Mesenchymal stem cell (in vitro differentiated cells and primary cell): Measurements from ENCODE around the gene FAM111A.

Experiments
- DNase-seq: peaks from one replicate; pipeline ENCODE4 v3.0.0-alpha.2; 2013
- H2AFZ ChIP-seq: one replicate; pipeline ENCODE4 v1.6.1; 2013; ENCODE audit warnings: low read depth, mild to moderate bottlenecking, control low read depth, inconsistent platforms, low read length, moderate library complexity
- H2AK5ac ChIP-seq: 2 replicates; pipeline ENCODE4 v1.6.1; 2013; ENCODE audit warnings: low read length, moderate library complexity, mild to moderate bottlenecking, inconsistent platforms; ENCODE audit not compliant: severe bottlenecking
- H2BK120ac ChIP-seq: one replicate; pipeline ENCODE4 v1.6.1; 2013; ENCODE audit warnings: low read depth, mild to moderate bottlenecking, inconsistent platforms, low read length, moderate library complexity
- H2BK12ac ChIP-seq, 2 experiments: one replicate each; pipeline ENCODE4 v1.6.1; 2013; ENCODE audit warnings: inconsistent platforms in 2 of 2, low read length in 2 of 2, mild to moderate bottlenecking in 2 of 2, moderate library complexity in 2 of 2, control low read depth in 1 of 2
- H2BK15ac ChIP-seq: one replicate; pipeline ENCODE4 v1.6.1; 2013; ENCODE audit warnings: mild to moderate bottlenecking, low read depth, inconsistent platforms; ENCODE audit not compliant: poor library complexity, severe bottlenecking
- H2BK5ac ChIP-seq: 2 replicates; pipeline ENCODE4 v1.6.1; 2013; ENCODE audit warnings: low read depth, mild to moderate bottlenecking, low read length, control low read depth, inconsistent platforms; ENCODE audit not compliant: poor library complexity, severe bottlenecking
- H3K14ac ChIP-seq, 2 experiments: one replicate each; pipeline ENCODE4 v1.6.1; 2013; ENCODE audit warnings: inconsistent platforms in 2 of 2, low read length in 2 of 2, control low read depth in 1 of 2, mild to moderate bottlenecking in 1 of 2, moderate library complexity in 1 of 2
- H3K18ac ChIP-seq, 2 experiments: one replicate each; pipeline ENCODE4 v1.6.1; 2013; ENCODE audit warnings: inconsistent platforms in 2 of 2, low read length in 2 of 2, control low read depth in 1 of 2, low read depth in 1 of 2, mild to moderate bottlenecking in 1 of 2
- H3K23ac ChIP-seq, 2 experiments: one replicate each; pipeline ENCODE4 v1.6.1; 2013; ENCODE audit warnings: inconsistent platforms in 2 of 2, low read length in 2 of 2, mild to moderate bottlenecking in 2 of 2, moderate library complexity in 2 of 2, control low read depth in 1 of 2
- H3K27ac ChIP-seq: 2 replicates; pipeline ENCODE4 v1.5.1; 2013; ENCODE audit warnings: mild to moderate bottlenecking, moderate library complexity, low read length, control low read depth, inconsistent platforms; ENCODE audit not compliant: poor library complexity, severe bottlenecking
- H3K27me3 ChIP-seq, 2 experiments: 2 replicates each; pipeline versions ENCODE4 v1.6.1 to v1.7.0; 2013; ENCODE audit warnings: low read length in 2 of 2, mild to moderate bottlenecking in 2 of 2, moderate library complexity in 2 of 2, control low read depth in 1 of 2, inconsistent platforms in 1 of 2; ENCODE audit not compliant: control insufficient read depth in 1 of 2, insufficient read depth in 1 of 2
- H3K36me3 ChIP-seq, 2 experiments: 2 replicates each; pipeline versions ENCODE4 v1.6.1 to v1.7.0; 2013; ENCODE audit warnings: low read length in 2 of 2, control low read depth in 1 of 2, inconsistent platforms in 1 of 2, low read depth in 1 of 2, mild to moderate bottlenecking in 1 of 2; ENCODE audit not compliant: insufficient read depth in 2 of 2, control insufficient read depth in 1 of 2
- H3K4ac ChIP-seq, 2 experiments: one replicate each; pipeline ENCODE4 v1.6.1; 2013; ENCODE audit warnings: inconsistent platforms in 2 of 2, low read length in 2 of 2, mild to moderate bottlenecking in 2 of 2, moderate library complexity in 2 of 2, control low read depth in 1 of 2, low read depth in 1 of 2
- H3K4me1 ChIP-seq: 2 replicates; pipeline ENCODE4 v1.6.1; 2013; ENCODE audit warnings: low read depth, low read length, control low read depth; ENCODE audit not compliant: control insufficient read depth, insufficient read depth
- H3K4me2 ChIP-seq: 2 replicates; pipeline ENCODE4 v1.6.1; 2013; ENCODE audit warnings: low read length, mild to moderate bottlenecking, inconsistent platforms; ENCODE audit not compliant: poor library complexity, severe bottlenecking
- H3K4me3 ChIP-seq, 2 experiments: 2 replicates each; pipeline versions ENCODE4 v1.5.1 to v1.7.0; 2013; ENCODE audit warnings: low read length in 2 of 2, mild to moderate bottlenecking in 2 of 2, control low read depth in 1 of 2, low read depth in 1 of 2; ENCODE audit not compliant: insufficient read depth in 1 of 2
- H3K79me1 ChIP-seq: replicated peaks from 2 replicates; pipeline ENCODE4 v1.6.1; 2013; ENCODE audit warnings: mild to moderate bottlenecking, control low read depth, low read length, inconsistent platforms; ENCODE audit not compliant: poor library complexity, severe bottlenecking
- H3K9ac ChIP-seq: 2 replicates; pipeline ENCODE4 v1.7.0; 2013; ENCODE audit warnings: mild to moderate bottlenecking, low read length, moderate library complexity
- H3K9me3 ChIP-seq: 2 replicates; pipeline ENCODE4 v1.7.0; 2013; ENCODE audit warnings: mild to moderate bottlenecking, low read length; ENCODE audit not compliant: control insufficient read depth
- H4K8ac ChIP-seq: one replicate; pipeline ENCODE4 v1.6.1; 2013; ENCODE audit warnings: inconsistent platforms, mild to moderate bottlenecking, low read length, moderate library complexity
- H4K91ac ChIP-seq: one replicate; pipeline ENCODE4 v1.6.1; 2013; ENCODE audit warnings: mild to moderate bottlenecking, low read length, inconsistent platforms
- WGBS: methylation state at CpG from one replicate; pipeline ENCODE4 v1.1.7; 2013; ENCODE audit warnings: mixed read lengths; 5-methylcytosine and 5-hydroxymethylcytosine counted together

Gene FAM111A

GRCh38 chr11:59193587-59194130 is 51.0 kb downstream of the FAM111A start:
- no peak for DNase-seq
- no peak overlapping the region for H3K4ac ChIP-seq
- no peak overlapping the region for H3K4me2 ChIP-seq
- H2AFZ ChIP-seq: no peak overlapping the region
- peaks cover 0 to 5% of the 10 kb centered on the region in 2 experiments for H3K27me3 ChIP-seq
- no peak overlapping the region for H4K8ac ChIP-seq
- no peak overlapping the region for H4K91ac ChIP-seq
- H3K27ac ChIP-seq: no peak overlapping the region
- H2BK12ac ChIP-seq: no peak overlapping the region
- no peak overlapping the region for H2AK5ac ChIP-seq
- WGBS: 86% methylated on average over 10 of the region's 10 CpGs
- H2BK5ac ChIP-seq: no peak overlapping the region
- H2BK15ac ChIP-seq: no peak overlapping the region
- H3K14ac ChIP-seq: no peak overlapping the region
- no peaks in the 10 kb centered on the region for H3K79me1 ChIP-seq
- no peak overlapping the region for H3K18ac ChIP-seq
- no peak overlapping the region for H3K4me3 ChIP-seq
- no peaks in the 10 kb centered on the region for H3K4me1 ChIP-seq
- no peak overlapping the region for H2BK120ac ChIP-seq
- H3K9ac ChIP-seq: no peak overlapping the region
- H3K36me3 ChIP-seq: no peaks in the 10 kb centered on the region
- H3K23ac ChIP-seq: no peak overlapping the region
- no peaks in the 10 kb centered on the region for H3K9me3 ChIP-seq

GRCh38 chr11:59195586-59195985 is 52.9 kb downstream of the FAM111A start:
- no peak overlapping the region for H3K4me3 ChIP-seq
- no peak overlapping the region for H3K23ac ChIP-seq
- no peak overlapping the region for H3K14ac ChIP-seq
- H3K18ac ChIP-seq: no peak overlapping the region
- no peaks in the 10 kb centered on the region for H3K9me3 ChIP-seq
- no peak overlapping the region for H3K4ac ChIP-seq
- no peak overlapping the region for H2BK120ac ChIP-seq
- no peaks in the 10 kb centered on the region for H3K36me3 ChIP-seq
- no peak overlapping the region for H3K4me2 ChIP-seq
- no peak overlapping the region for H3K9ac ChIP-seq
- peaks cover 0 to 5% of the 10 kb centered on the region in 2 experiments for H3K27me3 ChIP-seq
- no peak overlapping the region for H2AFZ ChIP-seq
- H2BK12ac ChIP-seq: no peak overlapping the region
- H4K8ac ChIP-seq: no peak overlapping the region
- H2BK5ac ChIP-seq: no peak overlapping the region
- H3K27ac ChIP-seq: no peak overlapping the region
- H4K91ac ChIP-seq: no peak overlapping the region
- no peak for DNase-seq
- H3K79me1 ChIP-seq: no peaks in the 10 kb centered on the region
- H2AK5ac ChIP-seq: no peak overlapping the region
- no peak overlapping the region for H2BK15ac ChIP-seq
- 85% methylated on average over 1 of the region's 4 CpGs for WGBS
- H3K4me1 ChIP-seq: no peaks in the 10 kb centered on the region

- no peak overlapping the region for H3K23ac ChIP-seq
- no peak for DNase-seq
- no peak overlapping the region for H4K91ac ChIP-seq
- no peaks in the 10 kb centered on the region for H3K36me3 ChIP-seq
- no peak overlapping the region for H3K18ac ChIP-seq
- H2BK5ac ChIP-seq: no peak overlapping the region
- H3K27ac ChIP-seq: no peak overlapping the region
- no peak overlapping the region for H3K4ac ChIP-seq
- H2AFZ ChIP-seq: no peak overlapping the region
- H2BK120ac ChIP-seq: no peak overlapping the region
- H2AK5ac ChIP-seq: no peak overlapping the region
- H3K79me1 ChIP-seq: no peaks in the 10 kb centered on the region
- H3K4me1 ChIP-seq: no peaks in the 10 kb centered on the region
- H2BK15ac ChIP-seq: no peak overlapping the region
- H3K4me3 ChIP-seq: no peak overlapping the region
- 81% methylated on average over 2 of the region's 2 CpGs for WGBS
- no peak overlapping the region for H3K4me2 ChIP-seq
- no peak overlapping the region for H3K14ac ChIP-seq
- no peak overlapping the region for H3K9ac ChIP-seq
- H3K9me3 ChIP-seq: no peaks in the 10 kb centered on the region
- no peak overlapping the region for H2BK12ac ChIP-seq
- H4K8ac ChIP-seq: no peak overlapping the region
- peaks cover 0 to 4% of the 10 kb centered on the region in 2 experiments for H3K27me3 ChIP-seq
Observed at GRCh38 chr11:59196777-59197176, 54.1 kb downstream of the FAM111A start.

GRCh38 chr11:59197991-59198390 is 55.3 kb downstream of the FAM111A start:
- Histone ChIP-seq H2BK15ac (no peak overlapping the region), H3K4ac (no peak overlapping the region), H3K4me2 (no peak overlapping the region), H3K9me3 (no peaks in the 10 kb centered on the region), H3K27me3 (no peaks in the 10 kb centered on the region), H2AK5ac (no peak overlapping the region), H3K4me3 (peak overlapping the region in 1 of 2 experiments; percentile 11), H2AFZ (no peak overlapping the region), H3K23ac (no peak overlapping the region), H2BK12ac (no peak overlapping the region), H3K27ac (no peak overlapping the region), H3K14ac (no peak overlapping the region), H2BK120ac (no peak overlapping the region), H3K9ac (no peak overlapping the region), H4K91ac (no peak overlapping the region), H3K36me3 (no peaks in the 10 kb centered on the region), H2BK5ac (no peak overlapping the region), H3K18ac (no peak overlapping the region), H3K79me1 (no peaks in the 10 kb centered on the region), H4K8ac (no peak overlapping the region), H3K4me1 (no peaks in the 10 kb centered on the region)
- peak; percentile 10 for DNase-seq
- WGBS: 73% methylated on average over 9 of the region's 9 CpGs
